Measurements from ENCODE around the gene COA1. TPM values are rescaled to one million over a fixed set of nuclear protein-coding genes. Genes with fewer than 3 reads are reported as not detected.

COA1 gene
- total RNA-seq, 6 donors from 2014 or later = 37.5 to 65.9 (median 44.9) TPM

GRCh38 chr7:43649755-43650274 lies 79.5 kb downstream of the COA1 start:
- peak in 1 of 2 donors; percentile 56 for DNase-seq
- Histone ChIP-seq H3K36me3 (no peaks in the 10 kb centered on the region), H3K4me3 (no peak overlapping the region), H3K27me3 (no peaks in the 10 kb centered on the region), H3K27ac (peak overlapping the region; percentile 67 to 94 (median 88)), H3K4me1 (peaks cover 47 to 63% (median 56%) of the 10 kb centered on the region in 4 donors), H3K9me3 (no peaks in the 10 kb centered on the region)
- peak; percentile 7 to 10 for ATAC-seq (ENCODE audit: low FRiP score in 2 of 2)
- WGBS, 2 donors = 35 to 41% methylated on average over 4 of the region's 4 CpGs
- TF ChIP-seq POLR2AphosphoS5 (IDR thresholded peaks at IDR 0.05) (peak; percentile 41 to 62), POLR2A (IDR thresholded peaks at IDR 0.05) (peak in 1 of 4 donors; percentile 36), CTCF (IDR thresholded peaks at IDR 0.05) (no peak)

- TF ChIP-seq POLR2A (IDR thresholded peaks at IDR 0.05) = no peak
- TF ChIP-seq POLR2AphosphoS5 (IDR thresholded peaks at IDR 0.05) = peak in 1 of 2 donors; percentile 71
- DNase-seq = peak in 1 of 2 donors; percentile 72
- 25 to 27% methylated on average over 8 of the region's 8 CpGs for WGBS, 2 donors
Observed at GRCh38 chr7:43648473-43649406, 80.6 kb downstream of the COA1 start.

GRCh38 chr7:43647673-43648472 lies 81.5 kb downstream of the COA1 start:
- peak; percentile 88 for ATAC-seq (ENCODE audit: low FRiP score in 2 of 2)
- H3K4me3 ChIP-seq = peak overlapping the region in 2 of 4 donors; percentile 7 to 16
- TF ChIP-seq CTCF (IDR thresholded peaks at IDR 0.05) (peak in 1 of 6 experiments; percentile 12), POLR2A (IDR thresholded peaks at IDR 0.05) (no peak), POLR2AphosphoS5 (IDR thresholded peaks at IDR 0.05) (peak; percentile 79 to 92), EP300 (IDR thresholded peaks at IDR 0.05) (peak in 2 of 4 donors; percentile 28 to 42)
- peaks cover 0 to 11% (median 6%) of the 10 kb centered on the region in 4 donors for H3K36me3 ChIP-seq
- H3K4me1 ChIP-seq = peaks cover 47 to 63% (median 56%) of the 10 kb centered on the region in 4 donors
- DNase-seq = peak; percentile 43 to 84
- WGBS, 2 donors = 12 to 15% methylated on average over 8 to 10 of the region's 10 CpGs
- H3K27ac ChIP-seq = peak overlapping the region; percentile 87 to 94 (median 90)
- no peaks in the 10 kb centered on the region for H3K9me3 ChIP-seq
- no peaks in the 10 kb centered on the region for H3K27me3 ChIP-seq

More at GRCh38 chr7:43648473-43649406, 80.6 kb downstream of the COA1 start:
- Histone ChIP-seq H3K27ac (peak overlapping the region; percentile 87 to 94 (median 90)), H3K9me3 (no peaks in the 10 kb centered on the region), H3K36me3 (peaks cover 0 to 2% (median under 1%) of the 10 kb centered on the region in 4 donors), H3K4me3 (peak overlapping the region in 1 of 4 donors; percentile 5), H3K27me3 (no peaks in the 10 kb centered on the region), H3K4me1 (peaks cover 47 to 63% (median 56%) of the 10 kb centered on the region in 4 donors)
- peak; percentile 47 to 60 for ATAC-seq (ENCODE audit: low FRiP score in 2 of 2)

- Histone ChIP-seq H3K4me1 (peaks cover 47 to 63% (median 56%) of the 10 kb centered on the region in 4 donors), H3K9me3 (no peaks in the 10 kb centered on the region), H3K27me3 (no peaks in the 10 kb centered on the region), H3K27ac (peak overlapping the region; percentile 87 to 94 (median 90)), H3K36me3 (peaks cover 0 to 13% (median 7%) of the 10 kb centered on the region in 4 donors), H3K4me3 (peak overlapping the region in 2 of 4 donors; percentile 7 to 16)
- WGBS, 2 donors = 23 to 39% methylated on average over 7 of the region's 7 CpGs
- no peak for ATAC-seq (ENCODE audit: low FRiP score in 2 of 2)
- DNase-seq = no peak
- TF ChIP-seq POLR2A (IDR thresholded peaks at IDR 0.05) = no peak
- TF ChIP-seq EP300 (IDR thresholded peaks at IDR 0.05) = no peak
- no peak for TF ChIP-seq CTCF (IDR thresholded peaks at IDR 0.05)
- no peak for TF ChIP-seq POLR2AphosphoS5 (IDR thresholded peaks at IDR 0.05)
Observed at GRCh38 chr7:43647339-43647672, 82.0 kb downstream of the COA1 start.

All from upper lobe of left lung (tissue), 6 donors.